ENCODE data around the gene CFAP61.

GRCh38 chr20:20334489-20334888, 282.2 kb downstream of the CFAP61 start:
- TF ChIP-seq CTCF (IDR thresholded peaks at IDR 0.05; ENCODE audit: insufficient read depth, low read length, poor library complexity, severe bottlenecking), result no peak
- no peak for TF ChIP-seq EZH2phosphoT487 (conservative IDR thresholded peaks at IDR 0.05; ENCODE audit: low read length)
